Mucosa of descending colon (tissue), 3 donors: Measurements from ENCODE around the gene FXYD5. TPM values are rescaled to one million over a fixed set of nuclear protein-coding genes. Genes with fewer than 3 reads are reported as not detected.
"Not testable (repeated sequence)": the region's sequence is repeated elsewhere in the genome, so short reads cannot be mapped to it uniquely, and the experiment has no call there.

Experiments
- ATAC-seq: fragments of 200-7000 bp; cut with Tn5 transposase; one replicate; pipeline ENCODE4 v1.9.1; 2020; ENCODE audit warnings: mild to moderate bottlenecking, moderate library complexity
- DNase-seq, 3 donors: peaks; one replicate each; pipeline ENCODE4 v3.0.0-alpha.2; 2020
- H3K36me3 ChIP-seq: fragments of 200-600 bp; one replicate; pipeline ENCODE4 v1.8.0; 2021; ENCODE audit warnings: low read depth, mild to moderate bottlenecking
- H3K4me1 ChIP-seq: fragments of 200-600 bp; one replicate; pipeline ENCODE4 v1.8.0; 2021; ENCODE audit warnings: low read depth, mild to moderate bottlenecking
- H3K4me3 ChIP-seq: fragments of 200-600 bp; one replicate; pipeline ENCODE4 v1.8.0; 2021; ENCODE audit warnings: mild to moderate bottlenecking
- H3K9me3 ChIP-seq: fragments of 200-600 bp; one replicate; pipeline ENCODE4 v1.8.0; 2021; ENCODE audit warnings: mild to moderate bottlenecking
- intact Hi-C, 2 donors: fragments of 100-400 bp; cut with DNase I in 1 of 2; cut with micrococcal nuclease in 1 of 2; formaldehyde crosslinking; loops; one replicate each; pipeline versions ENCODE4 v1.11.0 to v1.11.1; 2022; cut with DNase I, micrococcal nuclease
- total RNA-seq, 3 donors: library from RNA; stranded (reverse); fragmentation: NEBNext Ultra II Directional in 2 of 3; extraction: Animal tissue kit (Norgen Biotek cat#: 25700) in 2 of 3; gene quantifications; one replicate each; pipeline versions ENCODE4 v1.2.1 to v1.2.4, GENCODE V29; 2021 to 2023
- TF ChIP-seq, protein P1 (sequence below): fragments of 200-600 bp; IDR thresholded peaks from one replicate; pipeline ENCODE4 v1.8.0; 2022; ENCODE audit warnings: antibody characterized with exemption, mild to moderate bottlenecking
- donor health status: DM: no; HTN: no; CAD: no; lungs with moderate emphysema.
- donor health status: DM: no; HTN: no; CAD: no.
- donor health status: DM: no; HTN: yes; CAD: no.

The FXYD5 gene
- total RNA-seq, 3 donors from 2014 or later, result 9.1 to 20.8 (median 17.9) TPM

DNA sequence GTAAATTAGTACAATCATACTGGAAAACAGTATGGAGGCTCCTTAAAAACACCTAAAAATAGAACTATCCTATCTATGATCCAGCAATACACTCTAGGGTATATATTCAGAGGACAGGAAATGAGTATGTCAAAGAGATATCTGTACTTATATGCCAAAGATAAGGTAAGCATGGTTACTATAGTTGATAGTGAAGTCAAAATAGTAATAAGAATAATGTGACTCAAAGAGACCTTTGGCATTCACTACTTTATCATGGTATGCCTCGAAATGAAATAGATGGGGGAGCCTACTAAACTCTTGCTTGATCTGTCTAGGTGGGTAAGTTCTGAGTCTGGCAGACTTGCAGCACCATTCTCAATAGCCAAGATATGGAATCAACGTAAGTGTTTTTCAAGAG lies 30.3 kb downstream of the FXYD5 start:
- intact Hi-C loops, result no loop called here
- Histone ChIP-seq H3K4me3 (no peak overlapping the region), H3K36me3 (no peaks in the 10 kb centered on the region), H3K4me1 (no peaks in the 10 kb centered on the region), H3K9me3 (no peaks in the 10 kb centered on the region)
- ATAC-seq (no peak), DNase-seq (no peak)
- TF ChIP-seq, protein P1, sequence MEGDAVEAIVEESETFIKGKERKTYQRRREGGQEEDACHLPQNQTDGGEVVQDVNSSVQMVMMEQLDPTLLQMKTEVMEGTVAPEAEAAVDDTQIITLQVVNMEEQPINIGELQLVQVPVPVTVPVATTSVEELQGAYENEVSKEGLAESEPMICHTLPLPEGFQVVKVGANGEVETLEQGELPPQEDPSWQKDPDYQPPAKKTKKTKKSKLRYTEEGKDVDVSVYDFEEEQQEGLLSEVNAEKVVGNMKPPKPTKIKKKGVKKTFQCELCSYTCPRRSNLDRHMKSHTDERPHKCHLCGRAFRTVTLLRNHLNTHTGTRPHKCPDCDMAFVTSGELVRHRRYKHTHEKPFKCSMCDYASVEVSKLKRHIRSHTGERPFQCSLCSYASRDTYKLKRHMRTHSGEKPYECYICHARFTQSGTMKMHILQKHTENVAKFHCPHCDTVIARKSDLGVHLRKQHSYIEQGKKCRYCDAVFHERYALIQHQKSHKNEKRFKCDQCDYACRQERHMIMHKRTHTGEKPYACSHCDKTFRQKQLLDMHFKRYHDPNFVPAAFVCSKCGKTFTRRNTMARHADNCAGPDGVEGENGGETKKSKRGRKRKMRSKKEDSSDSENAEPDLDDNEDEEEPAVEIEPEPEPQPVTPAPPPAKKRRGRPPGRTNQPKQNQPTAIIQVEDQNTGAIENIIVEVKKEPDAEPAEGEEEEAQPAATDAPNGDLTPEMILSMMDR, result no peak

DNA sequence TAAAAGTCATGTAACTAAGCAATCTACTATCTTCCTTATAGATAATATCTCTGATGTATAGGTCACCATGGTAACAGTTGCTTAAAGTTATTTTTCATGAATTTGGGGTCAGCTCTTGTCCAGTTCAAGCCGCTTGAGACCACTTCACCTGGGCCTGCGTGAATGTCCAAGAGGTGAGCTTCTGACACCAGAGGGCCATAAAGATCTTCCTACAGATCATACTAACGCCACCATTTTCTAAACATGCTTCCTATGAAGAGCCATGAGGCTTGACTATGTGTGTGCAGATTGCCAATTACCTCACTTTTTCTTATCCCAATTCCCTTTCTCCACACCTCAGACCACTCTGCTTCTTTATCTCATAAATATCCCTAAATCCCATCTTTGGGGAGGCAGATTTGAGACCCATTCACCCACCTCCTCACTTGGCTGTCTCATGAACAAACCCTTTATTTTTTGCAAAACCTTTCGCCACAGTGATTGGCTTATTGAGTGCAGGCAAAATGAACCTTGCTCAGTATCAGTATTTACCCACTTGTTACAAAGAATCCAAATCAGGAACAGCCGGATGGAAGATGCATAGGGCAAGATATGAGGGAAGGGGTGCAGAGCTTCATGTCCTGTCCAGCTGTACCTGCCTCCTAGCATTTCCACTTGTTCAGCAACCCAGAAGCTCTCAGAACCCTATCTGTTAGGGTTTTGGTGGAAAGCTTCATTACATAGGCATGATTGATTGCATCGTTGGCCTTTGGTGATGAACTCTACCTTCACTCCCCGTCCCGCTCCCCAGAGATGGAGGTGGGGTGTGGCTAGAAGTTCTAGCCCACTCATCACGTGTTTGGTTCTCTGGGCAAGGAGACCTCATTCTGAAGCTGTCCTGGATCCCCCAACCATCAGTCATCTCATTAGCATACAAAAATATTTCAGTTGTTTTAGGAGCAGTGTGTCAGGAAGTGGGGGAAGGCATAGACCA lies 39.8 kb downstream of the FXYD5 start:
- DNase-seq, result no peak
- intact Hi-C loops, result no loop called here
- no peak for ATAC-seq
- H3K36me3 ChIP-seq, result no peaks in the 10 kb centered on the region
- H3K4me3 ChIP-seq, result no peak overlapping the region
- no peaks in the 10 kb centered on the region for H3K4me1 ChIP-seq
- TF ChIP-seq, protein P1, result no peak
- no peaks in the 10 kb centered on the region for H3K9me3 ChIP-seq

DNA sequence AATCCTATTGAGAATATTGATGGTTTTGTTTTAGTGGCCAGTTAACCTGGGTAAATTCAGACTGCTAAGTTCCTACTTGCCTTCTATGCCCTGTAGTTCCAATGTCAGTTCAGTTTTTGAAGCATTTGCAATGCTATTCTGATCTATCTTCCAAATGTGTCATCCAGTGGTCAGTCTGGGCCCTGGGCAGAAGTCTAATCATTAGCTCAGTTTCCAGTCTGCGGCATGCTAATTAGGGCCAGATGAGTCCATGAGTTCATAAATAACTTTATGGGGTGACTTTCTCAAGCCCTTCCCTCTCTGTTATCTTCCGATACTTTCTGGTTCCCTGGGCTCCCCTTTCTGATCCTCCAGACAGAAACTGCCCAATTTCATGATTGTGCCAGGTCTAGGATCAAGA lies 41.3 kb downstream of the FXYD5 start:
- H3K4me3 ChIP-seq, result no peak overlapping the region
- H3K9me3 ChIP-seq, result no peaks in the 10 kb centered on the region
- no peak for ATAC-seq
- TF ChIP-seq, protein P1, result no peak
- no peak for DNase-seq
- intact Hi-C loops, result no loop called here
- no peaks in the 10 kb centered on the region for H3K4me1 ChIP-seq
- no peaks in the 10 kb centered on the region for H3K36me3 ChIP-seq

DNA sequence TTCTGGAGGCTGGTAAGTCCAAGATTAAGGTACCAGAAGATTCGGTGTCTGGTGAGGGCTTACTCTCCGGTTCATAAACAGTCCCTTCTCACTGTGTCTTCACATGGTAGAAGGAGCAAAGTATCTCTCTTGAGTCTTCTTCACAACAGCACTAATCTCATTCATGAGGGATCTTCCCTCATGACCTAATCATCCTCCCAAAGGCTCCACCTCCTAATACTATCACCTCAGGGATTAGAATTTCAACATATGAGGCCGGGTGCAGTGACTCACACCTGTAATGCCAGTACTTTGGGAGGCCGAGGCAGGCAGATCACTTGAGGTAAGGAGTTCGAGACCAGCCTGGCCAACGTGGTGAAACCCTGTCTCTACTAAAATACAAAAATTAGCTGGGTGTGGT lies 42.3 kb downstream of the FXYD5 start:
- intact Hi-C loops, ATAC-seq, DNase-seq, H3K4me3 ChIP-seq, H3K36me3 ChIP-seq, H3K4me1 ChIP-seq, H3K9me3 ChIP-seq: not testable (repeated sequence)

DNA sequence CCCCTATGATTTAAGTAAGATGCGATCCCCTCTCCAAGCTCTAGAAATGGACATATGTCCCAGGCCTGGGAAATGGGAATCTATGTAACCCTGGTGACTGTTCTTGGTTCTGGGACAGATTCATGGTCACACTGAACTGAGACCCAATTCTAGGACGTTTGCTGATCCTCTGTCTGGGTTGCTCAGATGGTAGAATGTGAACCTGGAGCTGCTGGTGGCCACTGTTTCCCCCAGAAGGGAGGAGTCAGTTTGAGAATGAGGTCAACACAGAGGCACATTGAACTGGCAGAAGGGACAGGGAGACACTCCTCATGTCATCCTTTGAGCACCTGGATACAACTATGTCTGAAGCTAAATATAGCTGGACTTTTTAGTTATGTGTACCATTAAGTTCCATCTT lies 44.9 kb downstream of the FXYD5 start:
- no peak for DNase-seq
- no peak overlapping the region for H3K4me3 ChIP-seq
- H3K4me1 ChIP-seq, result no peaks in the 10 kb centered on the region
- no peak for ATAC-seq
- intact Hi-C loops, result no loop called here
- H3K9me3 ChIP-seq, result no peaks in the 10 kb centered on the region
- H3K36me3 ChIP-seq, result no peaks in the 10 kb centered on the region
- TF ChIP-seq, protein P1, result no peak
